Measurements from ENCODE around the gene AFP. TPM values are rescaled to one million over a fixed set of nuclear protein-coding genes. Genes with fewer than 3 reads are reported as not detected.

Gene AFP
- total and polyA plus RNA-seq, 2 of the 13 experiments (the other 11 are each of a cell fraction or from before 2014, with no cell fraction given), result 9,434 to 13,105 TPM

DNA sequence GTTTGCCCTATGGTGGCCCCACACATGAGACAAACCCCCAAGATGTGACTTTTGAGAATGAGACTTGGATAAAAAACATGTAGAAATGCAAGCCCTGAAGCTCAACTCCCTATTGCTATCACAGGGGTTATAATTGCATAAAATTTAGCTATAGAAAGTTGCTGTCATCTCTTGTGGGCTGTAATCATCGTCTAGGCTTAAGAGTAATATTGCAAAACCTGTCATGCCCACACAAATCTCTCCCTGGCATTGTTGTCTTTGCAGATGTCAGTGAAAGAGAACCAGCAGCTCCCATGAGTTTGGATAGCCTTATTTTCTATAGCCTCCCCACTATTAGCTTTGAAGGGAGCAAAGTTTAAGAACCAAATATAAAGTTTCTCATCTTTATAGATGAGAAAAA, 17.3 kb upstream of the AFP start (continued):
- TF ChIP-seq, protein P1, sequence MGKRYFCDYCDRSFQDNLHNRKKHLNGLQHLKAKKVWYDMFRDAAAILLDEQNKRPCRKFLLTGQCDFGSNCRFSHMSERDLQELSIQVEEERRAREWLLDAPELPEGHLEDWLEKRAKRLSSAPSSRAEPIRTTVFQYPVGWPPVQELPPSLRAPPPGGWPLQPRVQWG (CRISPR knock-in tag; IDR thresholded peaks at IDR 0.05; ENCODE audit: borderline replicate concordance, low read depth), result no peak
- TF ChIP-seq ZNF263 (CRISPR knock-in tag; IDR thresholded peaks at IDR 0.05), result no peak
- peak; percentile 74; the same call in 1 of the 2 replicates for TF ChIP-seq HNRNPL (IDR thresholded peaks at IDR 0.05; ENCODE audit: low read depth, low read length)
- no peak for TF ChIP-seq NR2C2 (CRISPR knock-in tag; IDR thresholded peaks at IDR 0.05; ENCODE audit: borderline replicate concordance)
- TF ChIP-seq SRSF9 (IDR thresholded peaks at IDR 0.05; ENCODE audit: borderline replicate concordance, insufficient read depth, low read depth, low read length, poor library complexity, severe bottlenecking), result no peak

DNA sequence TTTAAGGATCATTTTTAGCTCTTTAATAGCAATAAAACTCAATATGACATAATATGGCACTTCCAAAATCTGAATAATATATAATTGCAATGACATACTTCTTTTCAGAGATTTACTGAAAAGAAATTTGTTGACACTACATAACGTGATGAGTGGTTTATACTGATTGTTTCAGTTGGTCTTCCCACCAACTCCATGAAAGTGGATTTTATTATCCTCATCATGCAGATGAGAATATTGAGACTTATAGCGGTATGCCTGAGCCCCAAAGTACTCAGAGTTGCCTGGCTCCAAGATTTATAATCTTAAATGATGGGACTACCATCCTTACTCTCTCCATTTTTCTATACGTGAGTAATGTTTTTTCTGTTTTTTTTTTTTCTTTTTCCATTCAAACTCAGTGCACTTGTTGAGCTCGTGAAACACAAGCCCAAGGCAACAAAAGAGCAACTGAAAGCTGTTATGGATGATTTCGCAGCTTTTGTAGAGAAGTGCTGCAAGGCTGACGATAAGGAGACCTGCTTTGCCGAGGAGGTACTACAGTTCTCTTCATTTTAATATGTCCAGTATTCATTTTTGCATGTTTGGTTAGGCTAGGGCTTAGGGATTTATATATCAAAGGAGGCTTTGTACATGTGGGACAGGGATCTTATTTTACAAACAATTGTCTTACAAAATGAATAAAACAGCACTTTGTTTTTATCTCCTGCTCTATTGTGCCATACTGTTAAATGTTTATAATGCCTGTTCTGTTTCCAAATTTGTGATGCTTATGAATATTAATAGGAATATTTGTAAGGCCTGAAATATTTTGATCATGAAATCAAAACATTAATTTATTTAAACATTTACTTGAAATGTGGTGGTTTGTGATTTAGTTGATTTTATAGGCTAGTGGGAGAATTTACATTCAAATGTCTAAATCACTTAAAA, 16.6 kb upstream of the AFP start:
- Histone ChIP-seq H3K9ac (ENCODE audit: insufficient read depth, low read depth, low read length) (no peak overlapping the region), H2AFZ (ENCODE audit: low read length) (no peak overlapping the region), H3K36me3 (replicated peaks in 1 of 2; ENCODE audit: control insufficient read depth in 1 of 2, insufficient read depth in 2 of 2, low read length in 2 of 2) (peaks cover 8 to 37% of the 10 kb centered on the region in 2 experiments; a peak in 4 of 5 replicates), H3K27me3 (ENCODE audit: control insufficient read depth in 1 of 2, insufficient read depth in 2 of 2, low read length in 2 of 2) (no peaks in the 10 kb centered on the region), H3K4me1 (ENCODE audit: insufficient read depth, low read length) (peaks cover 32% of the 10 kb centered on the region), H3K79me2 (ENCODE audit: insufficient read depth, low read length) (peaks cover 14% of the 10 kb centered on the region), H3K9me3 (ENCODE audit: low read length) (no peaks in the 10 kb centered on the region), H3K27ac (ENCODE audit: extremely low read length, insufficient read depth, low read length) (peak overlapping the region; percentile 89), H4K20me1 (ENCODE audit: insufficient read depth, low read length) (peaks cover 3% of the 10 kb centered on the region), H3K4me3 (replicated peaks in 1 of 3; ENCODE audit: insufficient read depth in 1 of 3, low read depth in 2 of 3, low read length in 3 of 3) (peak overlapping the region in 1 of 3 experiments; percentile 2; a peak in 2 of 6 replicates), H3K4me2 (ENCODE audit: low read depth, low read length) (0 out of 2 replicates have a peak overlapping the region, but pooled peaks have one; percentile 16)
- ChIA-PET POLR2A (interaction anchor here (0.9 to 7.8 kb wide), 8 partner anchors 9 to 78 kb away, joined by 3 to 85 read pairs (median 6); partner anchors contain the start of gene ALB), CTCF (ENCODE audit: low intra/inter-chr PET ratio, low total read pairs) (interaction anchor here (1.2 kb wide), 1 partner anchor 27 kb away, joined by 3 read pairs; no protein-coding TSS in a partner anchor)
- no peak for FAIRE-seq
- intact Hi-C loops (cut with micrococcal nuclease; ENCODE audit: unreplicated experiment) (no loop called here), in situ Hi-C loops (cut with HindIII; ENCODE audit: extremely low pct_ligation_motif_present, low pct_unique_long_range_greater_than_20kb) (no loop called here)
- DNase-seq (ENCODE audit: low spot score), result no peak
- ATAC-seq, result no peak
- BruUV-seq (replicated peaks), result no TSS peak
- 71% methylated on average over 7 of the region's 7 CpGs for WGBS (ENCODE audit: low lambda C conversion rate)
- TF ChIP-seq ZNF138 (CRISPR knock-in tag; IDR thresholded peaks at IDR 0.05; ENCODE audit: low read depth) (no peak), ZNF264 (CRISPR knock-in tag; IDR thresholded peaks at IDR 0.05) (peak; percentile 18; the same call in 1 of the 2 replicates), ZNF207 (IDR thresholded peaks at IDR 0.05; ENCODE audit: borderline replicate concordance) (no peak), JUN (CRISPR knock-in tag; IDR thresholded peaks at IDR 0.05) (no peak), POLR2A (IDR thresholded peaks at IDR 0.05; ENCODE audit: insufficient read depth in 1 of 2, low read depth in 2 of 2, low read length in 2 of 2) (peak; percentile 61 to 68; a peak in 3 of 4 replicates), TBX2 (CRISPR knock-in tag; IDR thresholded peaks at IDR 0.05; ENCODE audit: borderline replicate concordance) (no peak), PAF1 (CRISPR knock-in tag; IDR thresholded peaks at IDR 0.05) (peak; percentile 98; the same call in 1 of the 2 replicates), CREB1 (IDR thresholded peaks at IDR 0.05) (no peak), CREB1 (CRISPR knock-in tag; IDR thresholded peaks at IDR 0.05) (no peak; the same call in 1 of the 2 replicates), HMGA1 (CRISPR knock-in tag; conservative IDR thresholded peaks at IDR 0.05) (no peak), REPIN1 (CRISPR knock-in tag; IDR thresholded peaks at IDR 0.05; ENCODE audit: borderline replicate concordance, low read depth) (peak; percentile 9; the same call in 1 of the 2 replicates), MAZ (IDR thresholded peaks at IDR 0.05; ENCODE audit: borderline replicate concordance, low read depth, low read length) (no peak), MAZ (CRISPR knock-in tag; IDR thresholded peaks at IDR 0.05; ENCODE audit: low read depth) (no peak)
- TF ChIP-seq, protein P2, sequence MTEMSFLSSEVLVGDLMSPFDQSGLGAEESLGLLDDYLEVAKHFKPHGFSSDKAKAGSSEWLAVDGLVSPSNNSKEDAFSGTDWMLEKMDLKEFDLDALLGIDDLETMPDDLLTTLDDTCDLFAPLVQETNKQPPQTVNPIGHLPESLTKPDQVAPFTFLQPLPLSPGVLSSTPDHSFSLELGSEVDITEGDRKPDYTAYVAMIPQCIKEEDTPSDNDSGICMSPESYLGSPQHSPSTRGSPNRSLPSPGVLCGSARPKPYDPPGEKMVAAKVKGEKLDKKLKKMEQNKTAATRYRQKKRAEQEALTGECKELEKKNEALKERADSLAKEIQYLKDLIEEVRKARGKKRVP (CRISPR knock-in tag; IDR thresholded peaks at IDR 0.05), result no peak
